Activated B cell treated with CpG ODN at 0.5 μM for 24 hours (primary cell): ENCODE data around the gene TBC1D17. TPM values are rescaled to one million over a fixed set of nuclear protein-coding genes. Genes with fewer than 3 reads are reported as not detected.

ENCODE experiments used
- ATAC-seq: fragments of 200-7000 bp; cut with Tn5 transposase; one replicate; pipeline ENCODE4 v1.10.0; 2021; ENCODE audit warnings: low read depth, mild to moderate bottlenecking, moderate library complexity
- CTCF ChIA-PET: fragments of 350-600 bp; sonication (Branson Sonifier 250); formaldehyde crosslinking; loops from one replicate; lab custom pipeline; 2021; ENCODE audit warnings: antibody characterized with exemption; lab: Charles Lee
- POLR2A ChIA-PET: fragments of 350-600 bp; sonication (Branson Sonifier 250); formaldehyde crosslinking; loops from one replicate; lab custom pipeline; 2021; ENCODE audit warnings: antibody characterized with exemption; lab: Charles Lee
- DNase-seq: peaks from one replicate; pipeline ENCODE4 v3.0.0; 2022
- H3K27ac Mint-ChIP-seq: one replicate; pipeline ENCODE4 v1.8.0; 2020; ENCODE audit warnings: mixed read lengths
- H3K27me3 Mint-ChIP-seq: one replicate; pipeline ENCODE4 v1.8.0; 2021; ENCODE audit warnings: mixed read lengths
- H3K36me3 Mint-ChIP-seq: one replicate; pipeline ENCODE4 v1.8.0; 2021; ENCODE audit warnings: low read depth, mixed read lengths
- H3K4me1 Mint-ChIP-seq: one replicate; pipeline ENCODE4 v1.8.0; 2021; ENCODE audit warnings: mixed read lengths
- H3K4me3 Mint-ChIP-seq: one replicate; pipeline ENCODE4 v1.8.0; 2020; ENCODE audit warnings: mild to moderate bottlenecking, mixed read lengths
- H3K9me3 Mint-ChIP-seq: one replicate; pipeline ENCODE4 v1.8.0; 2020; ENCODE audit warnings: mixed read lengths
- intact Hi-C: fragments of 100-400 bp; cut with micrococcal nuclease; formaldehyde crosslinking; loops from one replicate; pipeline ENCODE4 v1.15.1; 2024
- total RNA-seq: library from RNA; stranded (reverse); gene quantifications from 2 replicates; pipeline ENCODE4 v1.2.3, GENCODE V29; 2022
- TF ChIP-seq, protein P1 (sequence below): fragments of 200-600 bp; IDR thresholded peaks from one replicate; pipeline ENCODE4 v1.8.0; 2022; ENCODE audit warnings: antibody characterized with exemption, mild to moderate bottlenecking

The TBC1D17 gene
- total RNA-seq, 1 donor from 2014 or later, result 57.0 TPM

DNA sequence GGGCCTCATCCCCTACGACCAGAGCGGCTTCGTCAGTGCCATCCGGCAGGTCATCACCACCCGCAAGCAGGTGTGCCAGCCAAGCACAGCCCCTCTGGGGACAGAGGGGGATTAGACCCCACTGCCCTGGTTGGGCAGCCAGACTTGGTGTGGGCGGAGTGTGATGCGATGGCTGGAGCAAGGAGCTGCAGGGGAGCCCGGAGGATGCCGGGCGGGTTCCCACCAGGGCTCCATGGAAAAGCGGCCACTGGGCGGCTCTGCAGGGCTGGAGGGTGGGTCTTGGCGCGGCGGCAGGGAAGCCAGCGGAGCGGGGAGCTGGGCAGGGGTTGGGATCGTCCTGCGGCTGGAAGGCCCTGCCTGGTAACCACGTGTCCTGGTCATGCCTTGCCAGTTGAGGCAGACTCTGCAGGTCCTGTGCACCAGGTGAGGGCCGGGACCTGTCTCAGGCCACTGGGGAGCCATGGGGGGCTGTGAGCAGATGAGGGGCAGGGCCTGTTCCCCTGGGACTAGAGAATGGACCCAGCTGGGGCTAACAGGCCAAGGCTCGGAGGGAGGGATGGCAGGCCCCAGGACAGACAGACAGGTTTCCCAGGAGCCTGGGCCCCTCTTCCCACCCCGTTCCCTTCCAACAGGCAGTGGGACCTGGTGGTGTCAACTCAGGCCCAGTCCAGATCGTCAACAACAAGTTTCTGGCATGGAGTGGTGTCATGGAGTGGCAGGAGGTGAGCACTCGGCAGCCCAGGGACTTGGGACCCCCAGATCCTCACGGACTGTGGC, 20.3 kb upstream of the TBC1D17 start:
- POLR2A ChIA-PET, result interaction anchor here (0.6 to 1.2 kb wide), 2 partner anchors 12 to 23 kb away, joined by 6 to 7 read pairs; no protein-coding TSS in a partner anchor
- Mint-ChIP-seq H3K36me3 (peaks cover 57% of the 10 kb centered on the region), H3K27ac (no peak overlapping the region), H3K4me1 (peaks cover 23% of the 10 kb centered on the region), H3K4me3 (no peak overlapping the region), H3K27me3 (no peaks in the 10 kb centered on the region), H3K9me3 (no peaks in the 10 kb centered on the region)
- DNase-seq (no peak), ATAC-seq (no peak)
- TF ChIP-seq, protein P1, sequence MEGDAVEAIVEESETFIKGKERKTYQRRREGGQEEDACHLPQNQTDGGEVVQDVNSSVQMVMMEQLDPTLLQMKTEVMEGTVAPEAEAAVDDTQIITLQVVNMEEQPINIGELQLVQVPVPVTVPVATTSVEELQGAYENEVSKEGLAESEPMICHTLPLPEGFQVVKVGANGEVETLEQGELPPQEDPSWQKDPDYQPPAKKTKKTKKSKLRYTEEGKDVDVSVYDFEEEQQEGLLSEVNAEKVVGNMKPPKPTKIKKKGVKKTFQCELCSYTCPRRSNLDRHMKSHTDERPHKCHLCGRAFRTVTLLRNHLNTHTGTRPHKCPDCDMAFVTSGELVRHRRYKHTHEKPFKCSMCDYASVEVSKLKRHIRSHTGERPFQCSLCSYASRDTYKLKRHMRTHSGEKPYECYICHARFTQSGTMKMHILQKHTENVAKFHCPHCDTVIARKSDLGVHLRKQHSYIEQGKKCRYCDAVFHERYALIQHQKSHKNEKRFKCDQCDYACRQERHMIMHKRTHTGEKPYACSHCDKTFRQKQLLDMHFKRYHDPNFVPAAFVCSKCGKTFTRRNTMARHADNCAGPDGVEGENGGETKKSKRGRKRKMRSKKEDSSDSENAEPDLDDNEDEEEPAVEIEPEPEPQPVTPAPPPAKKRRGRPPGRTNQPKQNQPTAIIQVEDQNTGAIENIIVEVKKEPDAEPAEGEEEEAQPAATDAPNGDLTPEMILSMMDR, result no peak
- intact Hi-C loops, result no loop called here
- CTCF ChIA-PET, result no interaction called here

DNA sequence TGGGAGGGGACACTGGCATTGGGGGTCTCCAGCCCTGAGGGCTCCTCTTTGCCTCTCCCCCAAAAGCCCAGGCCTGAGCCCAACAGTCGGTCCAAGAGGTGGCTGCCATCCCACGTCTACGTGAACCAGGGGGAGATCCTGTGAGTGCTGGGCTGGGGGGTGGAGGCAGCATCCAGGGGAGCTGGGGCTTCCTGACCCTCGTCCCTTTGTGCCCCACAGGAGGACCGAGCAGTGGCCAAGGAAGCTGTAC, 19.7 kb upstream of the TBC1D17 start:
- TF ChIP-seq, protein P1, result no peak
- POLR2A ChIA-PET, result interaction anchor here (0.6 to 1.2 kb wide), 2 partner anchors 11 to 22 kb away, joined by 6 to 7 read pairs; no protein-coding TSS in a partner anchor
- CTCF ChIA-PET, result no interaction called here
- Mint-ChIP-seq H3K36me3 (peaks cover 57% of the 10 kb centered on the region), H3K27me3 (no peaks in the 10 kb centered on the region), H3K27ac (no peak overlapping the region), H3K4me1 (peaks cover 18% of the 10 kb centered on the region), H3K4me3 (no peak overlapping the region), H3K9me3 (no peaks in the 10 kb centered on the region)
- DNase-seq (no peak), ATAC-seq (no peak)
- intact Hi-C loops, result no loop called here

DNA sequence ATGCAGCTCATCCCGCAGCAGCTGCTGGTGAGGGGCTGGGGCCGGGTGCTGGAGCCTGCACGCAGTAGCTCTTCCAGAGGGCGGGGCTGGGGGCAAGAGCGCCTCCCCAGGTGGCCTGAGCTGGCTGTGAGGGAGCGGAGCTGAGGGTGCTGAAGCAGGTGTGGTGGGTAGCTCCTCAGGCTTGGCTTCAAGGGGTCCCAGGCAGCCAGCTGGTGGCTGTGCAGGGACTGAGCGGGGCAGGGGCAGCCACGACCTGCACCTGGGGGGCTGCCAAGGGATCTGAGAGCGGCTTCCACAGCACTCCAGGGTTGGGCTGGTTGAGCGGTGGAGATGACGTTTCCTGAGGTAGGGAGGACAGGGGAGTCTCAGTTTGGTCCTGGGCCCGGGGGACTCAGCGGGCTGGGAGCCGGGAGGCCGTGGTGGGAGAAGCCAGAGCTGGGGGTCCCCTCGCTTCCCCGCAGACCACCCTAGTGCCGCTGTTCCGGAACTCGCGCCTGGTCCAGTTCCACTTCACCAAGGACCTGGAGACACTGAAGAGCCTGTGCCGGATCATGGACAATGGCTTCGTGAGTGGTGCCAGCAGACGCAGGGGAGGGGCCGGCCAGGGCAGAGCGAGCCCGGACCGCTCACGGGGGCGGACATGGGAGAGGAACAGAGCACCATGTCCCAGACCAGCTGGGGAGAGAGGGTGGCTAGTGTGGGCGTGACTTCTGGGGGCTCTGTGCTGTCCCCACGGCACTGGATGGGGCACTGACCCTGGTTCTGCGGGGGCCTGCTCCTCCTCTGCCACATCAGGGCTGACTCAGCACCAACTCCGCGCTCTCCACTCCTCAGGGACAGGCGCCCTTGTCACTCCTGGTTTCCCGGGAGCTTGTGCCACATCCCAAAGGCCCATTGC, 19.2 kb upstream of the TBC1D17 start:
- Mint-ChIP-seq H3K4me1 (peaks cover 16% of the 10 kb centered on the region), H3K9me3 (no peaks in the 10 kb centered on the region), H3K36me3 (peaks cover 60% of the 10 kb centered on the region), H3K27ac (no peak overlapping the region), H3K27me3 (no peaks in the 10 kb centered on the region), H3K4me3 (no peak overlapping the region)
- ChIA-PET CTCF (no interaction called here), POLR2A (interaction anchor here (1.2 to 1.5 kb wide), 2 partner anchors 8 to 11 kb away, joined by 6 to 7 read pairs; partner anchors contain the start of gene PTOV1)
- DNase-seq, result no peak
- intact Hi-C loops, result no loop called here
- ATAC-seq, result no peak
- TF ChIP-seq, protein P1, result no peak

DNA sequence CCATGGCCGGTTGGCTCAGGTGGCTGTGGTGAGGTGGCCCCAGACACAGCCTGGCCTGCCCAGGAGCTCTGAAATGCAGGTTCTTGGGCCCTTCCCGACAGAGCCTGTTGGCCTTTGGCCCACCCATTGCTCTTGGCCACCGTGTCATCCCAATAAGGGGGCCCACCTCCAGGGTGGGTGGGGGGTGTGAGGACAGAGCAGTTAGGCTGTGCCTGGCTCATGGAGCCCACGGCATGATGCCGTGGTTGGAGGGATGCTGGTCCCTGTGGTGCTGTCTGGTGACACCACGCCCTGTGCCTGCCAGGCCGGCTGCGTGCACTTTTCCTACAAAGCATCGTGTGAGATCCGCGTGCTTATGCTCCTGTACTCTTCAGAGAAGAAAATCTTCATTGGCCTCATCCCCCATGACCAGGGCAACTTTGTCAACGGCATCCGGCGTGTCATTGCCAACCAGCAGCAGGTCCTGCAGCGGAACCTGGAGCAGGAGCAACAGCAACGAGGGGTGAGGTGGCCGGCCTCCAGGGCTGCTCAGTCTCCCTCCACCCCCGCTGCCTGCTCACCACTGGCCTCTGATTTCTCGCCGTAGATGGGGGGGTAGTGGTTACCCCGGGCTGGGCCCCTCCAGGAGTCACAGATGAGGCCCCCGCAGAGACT, 17.7 kb upstream of the TBC1D17 start:
- Mint-ChIP-seq H3K4me3 (no peak overlapping the region), H3K27ac (no peak overlapping the region), H3K36me3 (peaks cover 75% of the 10 kb centered on the region), H3K4me1 (peaks cover 9% of the 10 kb centered on the region), H3K9me3 (no peaks in the 10 kb centered on the region), H3K27me3 (no peaks in the 10 kb centered on the region)
- DNase-seq (no peak), ATAC-seq (no peak)
- intact Hi-C loops, result no loop called here
- POLR2A ChIA-PET, result interaction anchor here (1.5 kb wide), 1 partner anchor 9 kb away, joined by 7 read pairs; the partner anchor contains the start of gene PTOV1
- CTCF ChIA-PET, result no interaction called here
- TF ChIP-seq, protein P1, result no peak
